Hepatocyte (in vitro differentiated cells): ENCODE data around the gene GIPC1. TPM values are rescaled to one million over a fixed set of nuclear protein-coding genes. Genes with fewer than 3 reads are reported as not detected.
"Not testable (repeated sequence)": the region's sequence is repeated elsewhere in the genome, so short reads cannot be mapped to it uniquely, and the experiment has no call there.

Source experiments
- DNase-seq: peaks from one replicate; pipeline ENCODE4 v3.0.0-alpha.2; 2016; ENCODE audit warnings: low spot score
- H2AFZ ChIP-seq: fragments of 200-600 bp; sonication (generic); 2 replicates; pipeline ENCODE4 v1.6.0; 2016; ENCODE audit warnings: antibody characterized with exemption, mild to moderate bottlenecking
- H3K27ac ChIP-seq: fragments of 200-600 bp; sonication (generic); 2 replicates; pipeline ENCODE4 v1.5.1; 2016; ENCODE audit warnings: mild to moderate bottlenecking
- H3K27me3 ChIP-seq: fragments of 200-600 bp; sonication (generic); 2 replicates; pipeline ENCODE4 v1.6.1; 2016
- H3K36me3 ChIP-seq: fragments of 200-600 bp; sonication (generic); replicated peaks from 2 replicates; pipeline ENCODE4 v1.5.1; 2016; ENCODE audit warnings: low read depth; ENCODE audit not compliant: insufficient read depth
- H3K4me1 ChIP-seq: fragments of 200-600 bp; sonication (generic); 2 replicates; pipeline ENCODE4 v1.5.1; 2016; ENCODE audit warnings: mild to moderate bottlenecking, moderate library complexity; ENCODE audit not compliant: insufficient read depth
- H3K4me2 ChIP-seq: fragments of 200-600 bp; sonication (generic); 2 replicates; pipeline ENCODE4 v1.6.0; 2016
- H3K4me3 ChIP-seq: fragments of 200-600 bp; sonication (generic); 2 replicates; pipeline ENCODE4 v1.5.1; 2016; ENCODE audit warnings: mild to moderate bottlenecking
- H3K79me2 ChIP-seq: fragments of 200-600 bp; sonication (generic); 2 replicates; pipeline ENCODE4 v1.6.0; 2017; ENCODE audit warnings: mild to moderate bottlenecking
- H3K9me2 ChIP-seq: fragments of 200-600 bp; sonication (generic); replicated peaks from 2 replicates; pipeline ENCODE4 v1.6.0; 2017; ENCODE audit warnings: mild to moderate bottlenecking; ENCODE audit not compliant: insufficient read depth
- H3K9me3 ChIP-seq: fragments of 200-600 bp; sonication (generic); 2 replicates; pipeline ENCODE4 v1.5.1; 2016; ENCODE audit warnings: low read depth, mild to moderate bottlenecking
- H4K20me1 ChIP-seq: fragments of 200-600 bp; sonication (generic); 2 replicates; pipeline ENCODE4 v1.6.0; 2016; ENCODE audit warnings: mild to moderate bottlenecking; ENCODE audit not compliant: insufficient read depth, poor library complexity, severe bottlenecking
- CTCF ChIP-seq: fragments of 200-600 bp; sonication (generic); IDR thresholded peaks from 2 replicates; pipeline ENCODE4 v1.5.1; 2016; ENCODE audit warnings: antibody characterized with exemption, mild to moderate bottlenecking; ENCODE audit not compliant: poor library complexity
- EZH2 ChIP-seq: fragments of 200-600 bp; sonication (generic); IDR thresholded peaks from 2 replicates; pipeline ENCODE4 v1.6.1; 2016; ENCODE audit warnings: antibody characterized with exemption, mild to moderate bottlenecking, borderline replicate concordance
- EZH2phosphoT487 ChIP-seq: fragments of 200-600 bp; sonication (generic); IDR thresholded peaks from one replicate; pipeline ENCODE4 v1.6.1; 2018; ENCODE audit warnings: antibody characterized with exemption, mild to moderate bottlenecking, low read depth, moderate library complexity; ENCODE audit not compliant: unreplicated experiment, severe bottlenecking
- WGBS: methylation state at CpG from one replicate; pipeline ENCODE4 v1.1.6; 2016; ENCODE audit warnings: low lambda C conversion rate; ENCODE audit errors: missing lambda C conversion rate; 5-methylcytosine and 5-hydroxymethylcytosine counted together
- polyA plus RNA-seq: library from polyadenylated mRNA; unstranded; fragments of >200 nt; fragmentation: Nextera tagmentation; extraction: Ambion mirVana; gene quantifications from 2 replicates; pipeline ENCODE4 v1.2.1, GENCODE V29; 2016
- total RNA-seq: library from RNA; depleted of rRNA; stranded (reverse); fragments of >200 nt; gene quantifications from 2 replicates; pipeline ENCODE4 v1.2.3, GENCODE V29; 2014

Gene GIPC1
- total and polyA plus RNA-seq, 2 experiments from 2014 or later: 127 to 186 TPM

DNA sequence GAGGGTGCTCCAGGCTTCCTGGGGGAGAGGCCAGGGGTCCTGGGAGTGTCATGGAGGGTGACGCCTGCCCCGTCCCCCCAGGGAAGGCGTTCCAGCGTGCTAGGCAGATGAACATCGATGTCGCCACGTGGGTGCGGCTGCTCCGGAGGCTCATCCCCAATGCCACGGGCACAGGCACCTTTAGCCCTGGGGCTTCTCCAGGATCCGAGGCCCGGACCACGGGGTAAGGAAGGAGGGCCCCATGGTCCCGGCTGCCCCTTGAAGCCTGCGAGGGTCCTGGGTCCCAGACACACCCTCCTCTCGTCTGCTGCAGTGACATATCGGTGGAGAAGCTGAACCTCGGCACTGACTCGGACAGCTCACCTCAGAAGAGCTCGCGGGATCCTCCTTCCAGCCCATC, 32.2 kb downstream of the GIPC1 start:
- Histone ChIP-seq H3K4me2 (no peak overlapping the region), H3K27me3 (no peaks in the 10 kb centered on the region), H2AFZ (no peak overlapping the region), H4K20me1 (no peaks in the 10 kb centered on the region), H3K9me2 (no peaks in the 10 kb centered on the region), H3K27ac (no peak overlapping the region), H3K36me3 (no peaks in the 10 kb centered on the region), H3K4me1 (no peaks in the 10 kb centered on the region), H3K79me2 (no peaks in the 10 kb centered on the region), H3K9me3 (no peaks in the 10 kb centered on the region), H3K4me3 (no peak overlapping the region)
- TF ChIP-seq EZH2 (no peak), CTCF (no peak), EZH2phosphoT487 (no peak)
- no peak for DNase-seq
- 97% methylated on average over 21 of the region's 21 CpGs for WGBS

- 96% methylated on average over 7 of the region's 7 CpGs for WGBS
- not testable (repeated sequence) for H3K27me3 ChIP-seq, H3K9me3 ChIP-seq, H4K20me1 ChIP-seq, H3K9me2 ChIP-seq, H3K36me3 ChIP-seq, H3K27ac ChIP-seq, H2AFZ ChIP-seq, H3K4me1 ChIP-seq, DNase-seq, H3K79me2 ChIP-seq, H3K4me3 ChIP-seq, H3K4me2 ChIP-seq
Measured at GRCh38 chr19:14462401-14462800, 33.5 kb downstream of the GIPC1 start.

GRCh38 chr19:14460935-14461334, 35.0 kb downstream of the GIPC1 start:
- Histone ChIP-seq H4K20me1 (no peaks in the 10 kb centered on the region), H2AFZ (no peak overlapping the region), H3K36me3 (no peaks in the 10 kb centered on the region), H3K27me3 (no peaks in the 10 kb centered on the region), H3K4me2 (no peak overlapping the region), H3K4me1 (no peaks in the 10 kb centered on the region), H3K9me3 (no peaks in the 10 kb centered on the region), H3K4me3 (no peak overlapping the region), H3K27ac (no peak overlapping the region), H3K79me2 (no peaks in the 10 kb centered on the region), H3K9me2 (no peaks in the 10 kb centered on the region)
- no peak for TF ChIP-seq CTCF
- no peak for TF ChIP-seq EZH2phosphoT487
- no peak for TF ChIP-seq EZH2
- WGBS: 89% methylated on average over 2 of the region's 2 CpGs
- no peak for DNase-seq

DNA sequence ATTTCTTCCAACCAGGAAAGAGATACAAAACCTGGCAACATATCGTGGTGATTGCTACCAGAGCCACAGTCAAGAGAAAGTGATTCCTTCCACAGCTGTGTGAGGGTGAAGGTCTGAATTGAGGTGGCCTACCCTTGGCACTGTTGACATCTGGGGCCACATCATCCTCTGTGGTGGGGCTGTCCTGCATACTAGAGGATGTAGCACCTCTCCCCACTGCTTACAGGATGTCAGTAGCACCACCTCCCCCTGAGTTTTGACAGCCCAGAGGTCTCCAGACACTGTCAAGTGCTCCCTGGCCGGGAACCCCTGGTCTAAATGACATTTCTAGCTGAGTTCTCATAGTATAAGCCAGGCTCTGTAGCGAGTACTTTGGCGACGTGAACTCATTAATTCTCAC, 36.2 kb downstream of the GIPC1 start:
- Histone ChIP-seq H3K79me2 (no peaks in the 10 kb centered on the region), H4K20me1 (no peaks in the 10 kb centered on the region), H3K9me2 (no peaks in the 10 kb centered on the region), H2AFZ (no peak overlapping the region), H3K4me1 (no peaks in the 10 kb centered on the region), H3K27ac (no peak overlapping the region), H3K9me3 (no peaks in the 10 kb centered on the region), H3K27me3 (no peaks in the 10 kb centered on the region), H3K36me3 (peaks cover under 1% of the 10 kb centered on the region), H3K4me3 (no peak overlapping the region), H3K4me2 (no peak overlapping the region)
- WGBS: 80% methylated on average over 5 of the region's 5 CpGs
- no peak for TF ChIP-seq EZH2
- no peak for DNase-seq

- H3K27ac ChIP-seq, H3K4me3 ChIP-seq, H3K79me2 ChIP-seq, H4K20me1 ChIP-seq, H3K9me2 ChIP-seq, H3K36me3 ChIP-seq, H3K27me3 ChIP-seq, H2AFZ ChIP-seq, H3K9me3 ChIP-seq, H3K4me2 ChIP-seq, DNase-seq, H3K4me1 ChIP-seq: not testable (repeated sequence)
- 100% methylated on average over 3 of the region's 3 CpGs for WGBS
Measured at GRCh38 chr19:14452303-14452702, 43.6 kb downstream of the GIPC1 start.
